ENCODE data around the gene ADD2. TPM values are rescaled to one million over a fixed set of nuclear protein-coding genes. Genes with fewer than 3 reads are reported as not detected.

The ADD2 gene
- total RNA-seq, 4 donors from 2014 or later, result 0.40 to 1.9 (median 1.1) TPM

DNA sequence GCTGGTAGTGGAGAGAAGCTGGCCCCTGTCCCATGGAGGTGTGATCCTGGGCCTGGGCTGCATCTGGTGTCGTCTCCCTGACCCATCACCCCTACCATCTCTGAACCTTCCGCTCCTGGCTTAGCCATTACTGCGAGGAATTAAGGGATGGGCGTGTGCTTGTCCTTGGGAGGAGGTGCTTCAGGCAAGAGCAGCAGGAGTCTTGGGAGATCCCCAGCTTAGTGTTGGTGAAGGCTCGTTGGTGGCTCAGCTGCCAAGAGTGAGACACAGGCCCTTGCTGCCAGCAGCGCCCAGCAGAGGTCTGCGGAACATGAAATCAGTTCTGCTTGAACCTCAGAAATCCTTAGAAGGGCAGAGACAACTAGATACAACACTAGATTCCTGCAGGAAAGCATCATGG is 154.5 kb downstream of the ADD2 start:
- Histone ChIP-seq H3K4me3 (no peak overlapping the region), H3K4me1 (peaks cover 0 to 3% (median 0%) of the 10 kb centered on the region in 4 donors), H3K27ac (no peak overlapping the region), H3K36me3 (no peaks in the 10 kb centered on the region), H3K9me3 (no peaks in the 10 kb centered on the region), H3K27me3 (no peaks in the 10 kb centered on the region)
- no peak for DNase-seq
- TF ChIP-seq POLR2AphosphoS5 (IDR thresholded peaks at IDR 0.05), result no peak
- TF ChIP-seq POLR2A (IDR thresholded peaks at IDR 0.05), result no peak
- TF ChIP-seq, protein P1, sequence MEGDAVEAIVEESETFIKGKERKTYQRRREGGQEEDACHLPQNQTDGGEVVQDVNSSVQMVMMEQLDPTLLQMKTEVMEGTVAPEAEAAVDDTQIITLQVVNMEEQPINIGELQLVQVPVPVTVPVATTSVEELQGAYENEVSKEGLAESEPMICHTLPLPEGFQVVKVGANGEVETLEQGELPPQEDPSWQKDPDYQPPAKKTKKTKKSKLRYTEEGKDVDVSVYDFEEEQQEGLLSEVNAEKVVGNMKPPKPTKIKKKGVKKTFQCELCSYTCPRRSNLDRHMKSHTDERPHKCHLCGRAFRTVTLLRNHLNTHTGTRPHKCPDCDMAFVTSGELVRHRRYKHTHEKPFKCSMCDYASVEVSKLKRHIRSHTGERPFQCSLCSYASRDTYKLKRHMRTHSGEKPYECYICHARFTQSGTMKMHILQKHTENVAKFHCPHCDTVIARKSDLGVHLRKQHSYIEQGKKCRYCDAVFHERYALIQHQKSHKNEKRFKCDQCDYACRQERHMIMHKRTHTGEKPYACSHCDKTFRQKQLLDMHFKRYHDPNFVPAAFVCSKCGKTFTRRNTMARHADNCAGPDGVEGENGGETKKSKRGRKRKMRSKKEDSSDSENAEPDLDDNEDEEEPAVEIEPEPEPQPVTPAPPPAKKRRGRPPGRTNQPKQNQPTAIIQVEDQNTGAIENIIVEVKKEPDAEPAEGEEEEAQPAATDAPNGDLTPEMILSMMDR (IDR thresholded peaks at IDR 0.05), result no peak
- TF ChIP-seq EP300 (IDR thresholded peaks at IDR 0.05; ENCODE audit: low read depth), result no peak
- in situ Hi-C loops (cut with MboI; ENCODE audit: low pct_ligation_motif_present in 1 of 4, low pct_unique_long_range_greater_than_20kb in 1 of 4, low sequenced_read_pairs in 3 of 4) (loop anchor here in 3 of 4 donors (10.0 kb wide), 3 partner anchors 59 to 309 kb away; partner anchors contain the start of genes FAM136A (in 1 of the 3) and TGFA (in 1 of the 3)), intact Hi-C loops (cut with DNase I; ENCODE audit: low total_unique reads) (no loop called here)
- 68 to 90% methylated on average over 2 to 7 of the region's 7 CpGs for WGBS, 2 donors (ENCODE audit: low coverage in 1 of 2)

- in situ Hi-C loops (cut with MboI; ENCODE audit: low pct_ligation_motif_present in 1 of 4, low pct_unique_long_range_greater_than_20kb in 1 of 4, low sequenced_read_pairs in 3 of 4) (loop anchor here in 3 of 4 donors (10.0 kb wide), 3 partner anchors 58 to 308 kb away; partner anchors contain the start of genes FAM136A (in 1 of the 3) and TGFA (in 1 of the 3)), intact Hi-C loops (cut with DNase I; ENCODE audit: low total_unique reads) (no loop called here)
- no peak overlapping the region for H3K27ac ChIP-seq
- 98 to 100% methylated on average over 1 to 3 of the region's 3 CpGs for WGBS, 2 donors (ENCODE audit: low coverage in 1 of 2)
- no peak overlapping the region for H3K4me3 ChIP-seq
- no peaks in the 10 kb centered on the region for H3K36me3 ChIP-seq
- peaks cover 0 to 3% (median 0%) of the 10 kb centered on the region in 4 donors for H3K4me1 ChIP-seq
- TF ChIP-seq, protein P1 (IDR thresholded peaks at IDR 0.05), result no peak
- TF ChIP-seq POLR2AphosphoS5 (IDR thresholded peaks at IDR 0.05), result no peak
- TF ChIP-seq POLR2A (IDR thresholded peaks at IDR 0.05), result no peak
- TF ChIP-seq EP300 (IDR thresholded peaks at IDR 0.05; ENCODE audit: low read depth), result no peak
- DNase-seq, result no peak
- no peaks in the 10 kb centered on the region for H3K27me3 ChIP-seq
- H3K9me3 ChIP-seq, result no peaks in the 10 kb centered on the region
Measured at GRCh38 chr2:70612574-70612973, 155.4 kb downstream of the ADD2 start.

DNA sequence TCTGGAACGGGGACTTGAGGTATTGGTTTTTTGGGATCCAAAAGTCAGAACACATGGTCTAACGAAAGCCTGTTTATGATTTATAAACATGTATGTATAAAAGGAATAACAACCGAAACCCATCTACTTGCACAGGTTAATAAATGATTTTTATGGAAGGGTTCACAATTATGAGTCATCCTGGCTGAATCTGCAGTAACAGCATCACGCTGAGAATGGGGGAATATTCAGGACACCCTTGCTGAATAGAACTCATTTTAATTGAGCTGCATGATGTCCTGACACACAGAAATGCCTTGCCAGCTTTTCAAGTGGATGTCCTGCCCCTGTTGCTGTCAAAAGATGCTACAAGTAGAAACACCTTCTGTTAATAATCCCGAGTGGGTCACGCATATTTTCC is 159.6 kb downstream of the ADD2 start:
- no peak for DNase-seq
- intact Hi-C loops (cut with DNase I; ENCODE audit: low total_unique reads), result no loop called here
- H3K27ac ChIP-seq, result no peak overlapping the region

DNA sequence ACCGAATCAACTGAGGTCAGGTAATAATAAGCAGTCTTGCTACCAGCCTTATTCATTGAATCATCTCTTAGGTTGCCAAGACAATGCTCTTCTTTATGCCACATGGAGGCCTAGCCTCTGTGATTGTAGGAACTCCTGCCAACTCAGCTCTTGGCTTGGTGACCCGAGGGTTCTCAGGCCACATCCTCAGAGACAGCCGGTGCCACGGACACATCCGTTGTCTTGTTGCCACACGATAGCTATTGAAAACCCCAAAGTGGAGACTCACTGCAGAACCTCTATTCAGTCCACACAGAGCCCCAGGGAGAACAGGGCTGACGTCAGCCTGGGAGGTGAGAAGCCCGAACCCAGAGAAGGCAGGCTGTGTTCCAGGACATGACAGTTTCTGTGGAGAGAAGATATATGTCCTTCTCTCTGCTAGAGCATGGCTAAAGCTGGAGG is 160.9 kb downstream of the ADD2 start:
- TF ChIP-seq EP300 (IDR thresholded peaks at IDR 0.05; ENCODE audit: low read depth), result no peak
- TF ChIP-seq, protein P1 (IDR thresholded peaks at IDR 0.05), result no peak
- TF ChIP-seq POLR2AphosphoS5 (IDR thresholded peaks at IDR 0.05), result no peak
- no peak for DNase-seq
- Histone ChIP-seq H3K36me3 (no peaks in the 10 kb centered on the region), H3K27ac (no peak overlapping the region), H3K4me3 (no peak overlapping the region), H3K4me1 (no peaks in the 10 kb centered on the region), H3K9me3 (no peaks in the 10 kb centered on the region), H3K27me3 (no peaks in the 10 kb centered on the region)
- in situ Hi-C loops (cut with MboI; ENCODE audit: low pct_ligation_motif_present in 1 of 4, low pct_unique_long_range_greater_than_20kb in 1 of 4, low sequenced_read_pairs in 3 of 4) (no loop called here), intact Hi-C loops (cut with DNase I; ENCODE audit: low total_unique reads) (no loop called here)
- 76 to 83% methylated on average over 4 to 8 of the region's 8 CpGs for WGBS, 2 donors (ENCODE audit: low coverage in 1 of 2)

More for the DNA sequence above, 159.6 kb downstream of the ADD2 start:
- in situ Hi-C loops (cut with MboI; ENCODE audit: low pct_ligation_motif_present in 1 of 4, low pct_unique_long_range_greater_than_20kb in 1 of 4, low sequenced_read_pairs in 3 of 4), result no loop called here
- H3K9me3 ChIP-seq, result no peaks in the 10 kb centered on the region
- H3K27me3 ChIP-seq, result no peaks in the 10 kb centered on the region
- H3K4me1 ChIP-seq, result no peaks in the 10 kb centered on the region
- TF ChIP-seq EP300 (IDR thresholded peaks at IDR 0.05; ENCODE audit: low read depth) (no peak), POLR2A (IDR thresholded peaks at IDR 0.05) (no peak)
- TF ChIP-seq, protein P1 (IDR thresholded peaks at IDR 0.05), result no peak
- 20 to 52% methylated on average over 2 to 6 of the region's 6 CpGs for WGBS, 2 donors (ENCODE audit: low coverage in 1 of 2)
- H3K4me3 ChIP-seq, result no peak overlapping the region
- H3K36me3 ChIP-seq, result no peaks in the 10 kb centered on the region

Small RNA genes within 50 kb of the gene (small RNA-seq; reads per million reads assigned to genes)
- gene HMGN2P21, result 0 reads per million in 4 donors

Other genes with a start within 250 kb of the ADD2 start
- gene TGFA, start 214.4 kb downstream of the ADD2 start, total RNA-seq, result 10 to 100 TPM; 10.7 to 51.3 (median 33.7) TPM
- not detected for gene FIGLA, start 22.4 kb upstream of the ADD2 start, total RNA-seq
- gene CLEC4F, start 52.4 kb upstream of the ADD2 start, total RNA-seq, result under 1 TPM in 2 of 4 donors, not detected in 2; 0.14 to 0.32 TPM
- under 1 TPM in 1 of 4 donors, not detected in 3; 0.95 TPM for gene CD207, start 67.6 kb upstream of the ADD2 start, total RNA-seq
- gene VAX2, start 132.4 kb upstream of the ADD2 start, total RNA-seq, result not detected
- gene ATP6V1B1, start 167.7 kb upstream of the ADD2 start, total RNA-seq, result not detected
- 1 to 10 TPM in 1 of 4 donors, under 1 TPM in 1, not detected in 2; 0.96 to 1.7 TPM for gene ANKRD53, start 210.4 kb upstream of the ADD2 start, total RNA-seq
- 10 to 100 TPM; 14.6 to 34.5 (median 30.5) TPM for gene TEX261, start 226.7 kb upstream of the ADD2 start, total RNA-seq

Measured in transverse colon (tissue), 4 donors.